Measurements from ENCODE around the gene ABTB2. TPM values are rescaled to one million over a fixed set of nuclear protein-coding genes. Genes with fewer than 3 reads are reported as not detected.

Gene ABTB2
- total RNA-seq, 1 experiment from 2014 or later = 5.5 TPM

- Histone ChIP-seq H2AFZ (ENCODE audit: low read length) (no peak overlapping the region), H3K27ac (ENCODE audit: insufficient read length, low read depth, low read length) (no peak overlapping the region), H2BK15ac (ENCODE audit: low read depth, low read length) (no peak overlapping the region), H4K8ac (replicated peaks; ENCODE audit: insufficient read length, low read depth, low read length) (no peak overlapping the region), H2BK120ac (ENCODE audit: low read depth, low read length, poor library complexity, severe bottlenecking) (no peak overlapping the region), H3K4ac (ENCODE audit: low read depth, low read length) (no peak overlapping the region), H3K4me2 (ENCODE audit: insufficient read depth, insufficient read length, low read length) (no peak overlapping the region), H4K91ac (ENCODE audit: insufficient read length, low read depth, low read length) (no peak overlapping the region), H3K79me2 (ENCODE audit: insufficient read depth, low read length) (no peaks in the 10 kb centered on the region), H3K27me3 (ENCODE audit: insufficient read depth, low read length) (no peaks in the 10 kb centered on the region), H2AK5ac (ENCODE audit: insufficient read length, low read length) (no peak overlapping the region), H2BK20ac (ENCODE audit: low read depth, low read length, poor library complexity, severe bottlenecking) (no peak overlapping the region), H2BK12ac (ENCODE audit: insufficient read length, low read depth, low read length) (no peak overlapping the region), H3K4me1 (ENCODE audit: insufficient read depth, low read length) (peaks cover 10% of the 10 kb centered on the region; the same call in 1 of the 2 replicates), H4K20me1 (ENCODE audit: control insufficient read depth, insufficient read depth, insufficient read length) (no peaks in the 10 kb centered on the region), H3K9ac (ENCODE audit: extremely low read depth, insufficient read length, low read length) (no peak overlapping the region), H3K23me2 (ENCODE audit: insufficient read length, low read depth, low read length, poor library complexity, severe bottlenecking) (no peaks in the 10 kb centered on the region), H3K56ac (ENCODE audit: insufficient read length, low read depth, low read length) (no peak overlapping the region), H3T11ph (ENCODE audit: low read length) (no peak overlapping the region), H3K9me3 (ENCODE audit: control insufficient read depth, low read depth, low read length) (no peaks in the 10 kb centered on the region), H3K14ac (ENCODE audit: insufficient read depth, low read length) (peak overlapping the region; percentile 45; the same call in 1 of the 2 replicates), H4K5ac (ENCODE audit: insufficient read length, low read depth, low read length) (no peak overlapping the region), H3K79me1 (ENCODE audit: insufficient read depth, low read depth, low read length, poor library complexity, severe bottlenecking) (no peaks in the 10 kb centered on the region), H3K18ac (ENCODE audit: insufficient read length, low read depth, low read length) (no peak overlapping the region), H3K23ac (ENCODE audit: insufficient read length, low read depth, low read length) (no peak overlapping the region), H2BK5ac (ENCODE audit: insufficient read length, low read length) (no peak overlapping the region)
- Mint-ChIP-seq H3K36me3 (ENCODE audit: insufficient read depth in 1 of 3, low read depth in 3 of 3) (no peaks in the 10 kb centered on the region; a peak in 3 of 7 replicates), H3K27ac (peak overlapping the region; percentile 30 to 95 (median 89); a peak in 3 of 7 replicates), H3K4me3 (no peak overlapping the region; a peak in 1 of 5 replicates), H3K9me3 (no peaks in the 10 kb centered on the region), H3K27me3 (ENCODE audit: low read depth) (no peaks in the 10 kb centered on the region; the same call in 1 of the 2 replicates), H3K4me1 (peaks cover 48 to 60% of the 10 kb centered on the region in 2 experiments)
- WGBS (ENCODE audit: extremely low coverage, insufficient read length, low lambda C conversion rate) = no CpG with 5 or more reads among the region's 19 CpGs
- no peak for TF ChIP-seq CTCF (conservative IDR thresholded peaks at IDR 0.05)
- DNase-seq = no peak
These were observed 153.2 kb downstream of the ABTB2 start for GRCh38 chr11:34204396-34205279.
